Measurements from ENCODE around the gene TRIM71.
"Not testable (repeated sequence)": the region's sequence is repeated elsewhere in the genome, so short reads cannot be mapped to it uniquely, and the experiment has no call there.

The TRIM71 gene

GRCh38 chr3:32817558-32818228 is at the start of gene TRIM71:
TSS of gene TRIM71 (plus strand) at chr3:32817997. CDS start at chr3:32818081, 84 bp downstream.
- DNase-seq: peak; percentile 24

GRCh38 chr3:32778389-32778788 is 39.4 kb upstream of the TRIM71 start:
- DNase-seq: peak; percentile 5

- DNase-seq: peak; percentile 11
Observed at GRCh38 chr3:32780071-32780734, 37.6 kb upstream of the TRIM71 start.

- DNase-seq: peak; percentile 79
Observed at GRCh38 chr3:32780735-32781210, 37.0 kb upstream of the TRIM71 start.

GRCh38 chr3:32781211-32781968 is 36.4 kb upstream of the TRIM71 start:
- peak; percentile 87 for DNase-seq

- not testable (repeated sequence) for DNase-seq
Observed at GRCh38 chr3:32781969-32782270, 35.9 kb upstream of the TRIM71 start.

- DNase-seq: no peak
Observed at GRCh38 chr3:32782407-32782806, 35.4 kb upstream of the TRIM71 start.

GRCh38 chr3:32791833-32792232 is 26.0 kb upstream of the TRIM71 start:
- DNase-seq: no peak

- DNase-seq: no peak
Observed at GRCh38 chr3:32794487-32795308, 23.1 kb upstream of the TRIM71 start.

- DNase-seq: not testable (repeated sequence)
Observed at GRCh38 chr3:32796384-32796950, 21.3 kb upstream of the TRIM71 start.

GRCh38 chr3:32797776-32798175 is 20.0 kb upstream of the TRIM71 start:
- no peak for DNase-seq

- DNase-seq: not testable (repeated sequence)
Observed at GRCh38 chr3:32801440-32801839, 16.4 kb upstream of the TRIM71 start.

- no peak for DNase-seq
Observed at GRCh38 chr3:32813180-32813579, 4.6 kb upstream of the TRIM71 start.

GRCh38 chr3:32814361-32814760 is 3.4 kb upstream of the TRIM71 start:
- no peak for DNase-seq

- DNase-seq: no peak
Observed at GRCh38 chr3:32815841-32816438, 1.9 kb upstream of the TRIM71 start.

GRCh38 chr3:32816439-32817256 is 1.1 kb upstream of the TRIM71 start:
- peak; percentile 35 for DNase-seq

GRCh38 chr3:32817257-32817557 is 590 bp upstream of the TRIM71 start:
- peak; percentile 24 for DNase-seq

GRCh38 chr3:32818229-32818969 is 602 bp downstream of the TRIM71 start:
- peak; percentile 24 for DNase-seq

GRCh38 chr3:32818970-32819511 is 1.2 kb downstream of the TRIM71 start:
- DNase-seq: no peak

Measured in NCI-H82 (cell line).